ENCODE results near the gene PDZD2. TPM values are rescaled to one million over a fixed set of nuclear protein-coding genes. Genes with fewer than 3 reads are reported as not detected.

PDZD2 gene
- total RNA-seq, 2 donors from 2014 or later: 6.6 to 14.6 TPM

DNA sequence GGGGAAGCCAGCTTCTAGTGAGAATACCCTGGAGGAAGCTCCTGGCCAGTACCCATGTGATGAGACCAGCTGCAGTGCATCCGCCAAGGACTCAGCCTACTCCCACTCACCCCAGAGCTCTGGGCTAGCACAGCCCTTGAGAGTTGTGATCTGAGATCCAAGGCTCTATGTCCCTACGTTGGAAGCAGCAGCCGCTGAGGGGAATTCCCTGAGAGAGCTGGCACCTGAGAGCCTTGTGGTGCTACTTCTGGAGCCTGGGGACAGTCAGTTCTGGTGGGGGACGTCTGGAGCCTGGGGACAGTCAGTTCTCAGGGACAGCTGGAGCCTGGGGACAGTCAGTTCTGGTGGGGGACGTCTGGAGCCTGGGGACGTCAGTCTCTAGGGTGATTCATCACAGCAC is 39.2 kb downstream of the PDZD2 start:
- WGBS, 2 experiments (ENCODE audit: insufficient coverage in 1 of 2, insufficient read length in 1 of 2): 60 to 72% methylated on average over 3 to 6 of the region's 6 CpGs
- H3K36me3 Mint-ChIP-seq (ENCODE audit: low read depth): no peaks in the 10 kb centered on the region

DNA sequence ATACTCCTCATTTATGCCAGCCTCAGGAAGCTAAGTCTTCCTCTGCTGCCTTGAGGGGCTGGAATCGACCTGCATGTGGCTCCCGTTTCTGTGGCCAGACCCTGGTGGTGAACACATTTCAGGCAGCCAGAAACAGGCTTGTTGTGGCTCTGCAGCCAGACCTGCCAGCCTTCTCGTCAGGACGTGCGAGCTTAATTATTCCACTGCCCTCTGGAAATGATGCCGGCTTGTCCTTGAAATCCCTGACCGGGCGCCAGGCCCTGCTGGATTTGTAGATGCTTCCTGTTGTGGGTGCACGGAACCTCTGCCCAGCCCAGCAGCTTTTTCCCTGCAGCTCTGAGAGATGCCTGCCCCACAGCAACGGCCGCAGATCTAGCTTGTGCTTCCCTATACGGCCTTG is 41.6 kb downstream of the PDZD2 start:
- no peaks in the 10 kb centered on the region for H3K4me1 ChIP-seq (ENCODE audit: control insufficient read depth, insufficient read depth, low read length)
- H3K4me1 Mint-ChIP-seq: peaks cover 19% of the 10 kb centered on the region
- no peaks in the 10 kb centered on the region for H3K9me3 ChIP-seq (ENCODE audit: control insufficient read depth, low read length)
- no peak overlapping the region for H3K9ac ChIP-seq (ENCODE audit: extremely low read depth, low read length, poor library complexity, severe bottlenecking)
- H3K27ac Mint-ChIP-seq: no peak overlapping the region
- H3K27ac ChIP-seq (ENCODE audit: low read depth, low read length): no peak overlapping the region
- H3K36me3 ChIP-seq (ENCODE audit: control insufficient read depth, insufficient read depth, low read length): no peaks in the 10 kb centered on the region
- no peaks in the 10 kb centered on the region for H3K27me3 Mint-ChIP-seq (ENCODE audit: insufficient read depth)
- no peak overlapping the region for H3K4me3 ChIP-seq (ENCODE audit: low read length)
- 90 to 93% methylated on average over 5 to 12 of the region's 12 CpGs for WGBS, 2 experiments (ENCODE audit: insufficient coverage in 1 of 2, insufficient read length in 1 of 2)
- no peaks in the 10 kb centered on the region for H3K36me3 Mint-ChIP-seq (ENCODE audit: low read depth)
- H3K4me3 Mint-ChIP-seq: no peak overlapping the region
- H3K9me3 Mint-ChIP-seq: no peaks in the 10 kb centered on the region
- TF ChIP-seq, protein P1, sequence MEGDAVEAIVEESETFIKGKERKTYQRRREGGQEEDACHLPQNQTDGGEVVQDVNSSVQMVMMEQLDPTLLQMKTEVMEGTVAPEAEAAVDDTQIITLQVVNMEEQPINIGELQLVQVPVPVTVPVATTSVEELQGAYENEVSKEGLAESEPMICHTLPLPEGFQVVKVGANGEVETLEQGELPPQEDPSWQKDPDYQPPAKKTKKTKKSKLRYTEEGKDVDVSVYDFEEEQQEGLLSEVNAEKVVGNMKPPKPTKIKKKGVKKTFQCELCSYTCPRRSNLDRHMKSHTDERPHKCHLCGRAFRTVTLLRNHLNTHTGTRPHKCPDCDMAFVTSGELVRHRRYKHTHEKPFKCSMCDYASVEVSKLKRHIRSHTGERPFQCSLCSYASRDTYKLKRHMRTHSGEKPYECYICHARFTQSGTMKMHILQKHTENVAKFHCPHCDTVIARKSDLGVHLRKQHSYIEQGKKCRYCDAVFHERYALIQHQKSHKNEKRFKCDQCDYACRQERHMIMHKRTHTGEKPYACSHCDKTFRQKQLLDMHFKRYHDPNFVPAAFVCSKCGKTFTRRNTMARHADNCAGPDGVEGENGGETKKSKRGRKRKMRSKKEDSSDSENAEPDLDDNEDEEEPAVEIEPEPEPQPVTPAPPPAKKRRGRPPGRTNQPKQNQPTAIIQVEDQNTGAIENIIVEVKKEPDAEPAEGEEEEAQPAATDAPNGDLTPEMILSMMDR (conservative IDR thresholded peaks at IDR 0.05): peak; percentile 35
- H3K27me3 ChIP-seq (ENCODE audit: control insufficient read depth, insufficient read depth, low read length, poor library complexity, severe bottlenecking): no peaks in the 10 kb centered on the region
- DNase-seq: no peak

More for the DNA sequence above, 39.2 kb downstream of the PDZD2 start:
- no peaks in the 10 kb centered on the region for H3K9me3 Mint-ChIP-seq
- TF ChIP-seq, protein P1 (conservative IDR thresholded peaks at IDR 0.05): no peak
- peaks cover 1% of the 10 kb centered on the region for H3K27me3 Mint-ChIP-seq (ENCODE audit: insufficient read depth)
- H3K4me3 Mint-ChIP-seq: no peak overlapping the region
- Histone ChIP-seq H3K36me3 (ENCODE audit: control insufficient read depth, insufficient read depth, low read length) (no peaks in the 10 kb centered on the region), H3K9ac (ENCODE audit: extremely low read depth, low read length, poor library complexity, severe bottlenecking) (no peak overlapping the region), H3K9me3 (ENCODE audit: control insufficient read depth, low read length) (no peaks in the 10 kb centered on the region), H3K27ac (ENCODE audit: low read depth, low read length) (no peak overlapping the region), H3K4me3 (ENCODE audit: low read length) (no peak overlapping the region), H3K4me1 (ENCODE audit: control insufficient read depth, insufficient read depth, low read length) (no peaks in the 10 kb centered on the region), H3K27me3 (ENCODE audit: control insufficient read depth, insufficient read depth, low read length, poor library complexity, severe bottlenecking) (no peaks in the 10 kb centered on the region)
- H3K27ac Mint-ChIP-seq: no peak overlapping the region
- no peak for DNase-seq
- H3K4me1 Mint-ChIP-seq: peaks cover 9% of the 10 kb centered on the region

GRCh38 chr5:31682025-31682424 is 43.1 kb downstream of the PDZD2 start:
- H3K27ac ChIP-seq (ENCODE audit: low read depth, low read length): no peak overlapping the region

More at GRCh38 chr5:31682025-31682424, 43.1 kb downstream of the PDZD2 start:
- Histone ChIP-seq H3K27me3 (ENCODE audit: control insufficient read depth, insufficient read depth, low read length, poor library complexity, severe bottlenecking) (no peaks in the 10 kb centered on the region), H3K9ac (ENCODE audit: extremely low read depth, low read length, poor library complexity, severe bottlenecking) (no peak overlapping the region), H3K9me3 (ENCODE audit: control insufficient read depth, low read length) (no peaks in the 10 kb centered on the region), H3K4me3 (ENCODE audit: low read length) (no peak overlapping the region), H3K4me1 (ENCODE audit: control insufficient read depth, insufficient read depth, low read length) (no peaks in the 10 kb centered on the region), H3K36me3 (ENCODE audit: control insufficient read depth, insufficient read depth, low read length) (no peaks in the 10 kb centered on the region)
- no peaks in the 10 kb centered on the region for H3K9me3 Mint-ChIP-seq
- H3K27me3 Mint-ChIP-seq (ENCODE audit: insufficient read depth): no peaks in the 10 kb centered on the region
- H3K27ac Mint-ChIP-seq: no peak overlapping the region
- 87 to 94% methylated on average over 5 to 11 of the region's 11 CpGs for WGBS, 2 experiments (ENCODE audit: insufficient coverage in 1 of 2, insufficient read length in 1 of 2)
- peaks cover 19% of the 10 kb centered on the region for H3K4me1 Mint-ChIP-seq
- DNase-seq: no peak
- H3K4me3 Mint-ChIP-seq: no peak overlapping the region
- TF ChIP-seq, protein P1 (conservative IDR thresholded peaks at IDR 0.05): no peak
- no peaks in the 10 kb centered on the region for H3K36me3 Mint-ChIP-seq (ENCODE audit: low read depth)
